ENCODE measurements around the gene GUK1. TPM values are rescaled to one million over a fixed set of nuclear protein-coding genes. Genes with fewer than 3 reads are reported as not detected.
"Not testable (repeated sequence)": the region's sequence is repeated elsewhere in the genome, so short reads cannot be mapped to it uniquely, and the experiment has no call there.

GUK1 gene
- total RNA-seq, 2 experiments from 2014 or later, result 294 to 304 TPM

DNA sequence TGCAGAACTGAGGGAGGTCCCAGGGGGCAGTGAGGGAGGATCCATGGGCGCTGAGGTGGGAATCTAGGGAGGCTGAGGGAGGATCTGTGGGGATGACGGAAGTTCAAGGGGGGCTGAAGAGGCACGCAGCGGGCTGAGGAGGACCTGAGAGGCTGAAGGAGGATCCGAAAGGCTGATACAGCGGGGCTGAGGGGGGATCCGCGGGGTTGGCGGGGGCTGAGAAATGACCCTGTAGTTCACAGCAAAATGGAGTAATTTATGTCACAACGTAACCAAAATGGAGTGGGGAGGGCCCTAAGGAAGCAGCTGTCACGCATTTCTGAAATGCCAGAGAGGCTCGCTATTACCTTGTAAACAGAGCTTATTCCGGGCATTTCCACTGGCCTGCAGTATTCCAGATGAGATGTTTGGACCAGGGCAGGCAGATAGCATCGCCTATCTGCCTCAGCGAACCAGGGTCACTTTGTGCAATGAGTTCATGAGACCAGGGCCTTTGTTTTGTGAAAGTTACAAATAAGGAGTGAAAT is 30.1 kb upstream of the GUK1 start:
- Mint-ChIP-seq H3K4me3 (peak overlapping the region; percentile 92), H3K4me1 (peaks cover 15% of the 10 kb centered on the region), H3K36me3 (no peaks in the 10 kb centered on the region), H3K9me3 (no peaks in the 10 kb centered on the region), H3K27me3 (no peaks in the 10 kb centered on the region), H3K27ac (peak overlapping the region; percentile 93)
- no peak for DNase-seq

GRCh38 chr1:228110556-228110955 is 29.5 kb upstream of the GUK1 start:
- H3K4me3 Mint-ChIP-seq, result no peak overlapping the region
- peaks cover 15% of the 10 kb centered on the region for H3K4me1 Mint-ChIP-seq
- DNase-seq, result no peak
- H3K36me3 Mint-ChIP-seq, result no peaks in the 10 kb centered on the region
- H3K9me3 Mint-ChIP-seq, result no peaks in the 10 kb centered on the region
- no peak overlapping the region for H3K27ac Mint-ChIP-seq
- H3K27me3 Mint-ChIP-seq, result no peaks in the 10 kb centered on the region

DNA sequence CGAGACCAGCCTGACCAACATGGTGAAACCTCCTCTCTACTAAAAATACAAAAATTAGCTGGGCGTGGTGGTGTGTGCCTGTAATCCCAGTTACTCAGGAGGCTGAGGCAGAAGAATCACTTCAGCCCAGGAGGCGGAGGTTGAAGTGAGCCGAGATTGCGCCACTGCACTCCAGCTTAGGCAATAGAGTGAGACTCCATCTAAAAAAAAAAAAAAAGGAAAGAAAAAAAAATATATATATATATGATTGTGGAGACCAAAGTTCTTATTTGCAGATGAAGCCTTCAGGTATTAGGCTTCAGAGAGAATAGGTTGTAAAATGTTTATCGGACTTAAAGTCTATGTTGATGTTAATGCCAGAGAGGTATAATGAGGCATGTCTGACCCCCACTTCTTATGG is 28.8 kb upstream of the GUK1 start:
- H3K9me3 Mint-ChIP-seq, H3K27ac Mint-ChIP-seq, H3K4me3 Mint-ChIP-seq, H3K36me3 Mint-ChIP-seq, H3K27me3 Mint-ChIP-seq, DNase-seq: not testable (repeated sequence)
- peaks cover 15% of the 10 kb centered on the region for H3K4me1 Mint-ChIP-seq

GRCh38 chr1:228112167-228112566 is 27.9 kb upstream of the GUK1 start:
- Mint-ChIP-seq H3K27me3 (no peaks in the 10 kb centered on the region), H3K36me3 (peaks cover 3% of the 10 kb centered on the region), H3K4me1 (peaks cover 15% of the 10 kb centered on the region), H3K4me3 (no peak overlapping the region), H3K27ac (no peak overlapping the region), H3K9me3 (no peaks in the 10 kb centered on the region)
- DNase-seq, result no peak

DNA sequence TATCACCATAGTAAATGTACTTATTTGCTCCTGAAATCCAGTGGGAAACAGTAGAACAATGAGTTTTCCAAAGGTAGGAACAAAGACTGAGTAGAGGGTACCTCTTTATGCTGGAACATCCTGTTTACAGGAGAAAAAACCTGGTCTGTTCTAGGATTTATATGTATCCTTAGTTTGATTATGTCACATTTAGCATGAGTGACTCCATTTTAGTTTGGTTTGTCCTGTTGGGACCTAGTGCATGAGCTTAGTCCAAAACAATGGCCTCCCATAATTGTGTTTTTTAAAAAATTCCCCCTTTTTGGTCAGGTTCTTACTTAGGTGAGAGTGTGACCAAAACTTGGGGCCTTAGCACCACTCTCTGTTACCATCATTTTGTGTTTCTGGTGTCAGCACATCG is 27.5 kb upstream of the GUK1 start:
- H3K4me3 Mint-ChIP-seq, result no peak overlapping the region

GRCh38 chr1:228114827-228115226 is 25.3 kb upstream of the GUK1 start:
- Mint-ChIP-seq H3K4me1 (peaks cover 5% of the 10 kb centered on the region), H3K9me3 (peaks cover 6% of the 10 kb centered on the region), H3K27ac (no peak overlapping the region), H3K27me3 (no peaks in the 10 kb centered on the region), H3K4me3 (no peak overlapping the region), H3K36me3 (peaks cover 7% of the 10 kb centered on the region)
- DNase-seq, result no peak

More for the DNA sequence above, 27.5 kb upstream of the GUK1 start:
- peaks cover 3% of the 10 kb centered on the region for H3K36me3 Mint-ChIP-seq
- H3K27ac Mint-ChIP-seq, result no peak overlapping the region
- H3K27me3 Mint-ChIP-seq, result no peaks in the 10 kb centered on the region
- peaks cover 15% of the 10 kb centered on the region for H3K4me1 Mint-ChIP-seq
- H3K9me3 Mint-ChIP-seq, result peaks cover 2% of the 10 kb centered on the region
- no peak for DNase-seq

DNA sequence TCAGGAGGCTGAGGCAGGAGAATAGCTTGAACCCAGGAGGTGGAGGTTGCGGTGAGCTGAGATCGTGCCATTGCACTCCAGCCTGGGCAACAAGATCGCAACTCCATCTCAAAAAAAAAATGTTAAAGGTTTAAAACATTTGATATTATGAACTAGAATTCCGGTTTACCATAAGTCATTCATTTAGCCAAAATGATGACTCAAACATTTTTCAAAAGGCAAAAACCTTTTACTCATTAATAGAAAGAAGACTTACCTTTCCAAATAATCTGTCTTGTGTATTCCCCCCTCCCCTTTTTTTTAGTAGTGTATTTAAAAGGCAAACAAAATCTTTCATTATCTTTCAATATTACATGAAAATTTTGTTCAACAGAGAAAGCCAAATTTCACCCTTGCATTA is 22.7 kb upstream of the GUK1 start:
- H3K36me3 Mint-ChIP-seq, result peaks cover 7% of the 10 kb centered on the region
- H3K4me1 Mint-ChIP-seq, result peaks cover 7% of the 10 kb centered on the region
- no peaks in the 10 kb centered on the region for H3K27me3 Mint-ChIP-seq
- no peak overlapping the region for H3K4me3 Mint-ChIP-seq
- H3K9me3 Mint-ChIP-seq, result peaks cover 6% of the 10 kb centered on the region
- DNase-seq, result no peak
- H3K27ac Mint-ChIP-seq, result no peak overlapping the region

GRCh38 chr1:228118040-228118439 is 22.0 kb upstream of the GUK1 start:
- H3K4me1 Mint-ChIP-seq, result peaks cover 7% of the 10 kb centered on the region
- H3K36me3 Mint-ChIP-seq, result peaks cover 7% of the 10 kb centered on the region
- H3K4me3 Mint-ChIP-seq, result no peak overlapping the region
- H3K9me3 Mint-ChIP-seq, result peaks cover 6% of the 10 kb centered on the region
- no peaks in the 10 kb centered on the region for H3K27me3 Mint-ChIP-seq
- no peak for DNase-seq
- H3K27ac Mint-ChIP-seq, result no peak overlapping the region

GRCh38 chr1:228120351-228120750 is 19.7 kb upstream of the GUK1 start:
- Mint-ChIP-seq H3K9me3 (peaks cover 6% of the 10 kb centered on the region), H3K27ac (no peak overlapping the region), H3K27me3 (no peaks in the 10 kb centered on the region), H3K36me3 (peaks cover 7% of the 10 kb centered on the region), H3K4me3 (peak overlapping the region; percentile 53), H3K4me1 (peaks cover 7% of the 10 kb centered on the region)
- no peak for DNase-seq

- Mint-ChIP-seq H3K4me1 (peaks cover 7% of the 10 kb centered on the region), H3K36me3 (peaks cover 7% of the 10 kb centered on the region), H3K27me3 (no peaks in the 10 kb centered on the region), H3K4me3 (peak overlapping the region; percentile 53), H3K27ac (peak overlapping the region; percentile 65), H3K9me3 (peaks cover 6% of the 10 kb centered on the region)
- no peak for DNase-seq
Measured at GRCh38 chr1:228120857-228121489, 19.1 kb upstream of the GUK1 start.

- Mint-ChIP-seq H3K9me3 (peaks cover 3% of the 10 kb centered on the region), H3K36me3 (peaks cover 3% of the 10 kb centered on the region), H3K27ac (no peak overlapping the region), H3K4me3 (no peak overlapping the region), H3K27me3 (peaks cover 3% of the 10 kb centered on the region), H3K4me1 (peaks cover 7% of the 10 kb centered on the region)
- DNase-seq, result no peak
Measured at GRCh38 chr1:228122921-228123441, 17.1 kb upstream of the GUK1 start.

DNA sequence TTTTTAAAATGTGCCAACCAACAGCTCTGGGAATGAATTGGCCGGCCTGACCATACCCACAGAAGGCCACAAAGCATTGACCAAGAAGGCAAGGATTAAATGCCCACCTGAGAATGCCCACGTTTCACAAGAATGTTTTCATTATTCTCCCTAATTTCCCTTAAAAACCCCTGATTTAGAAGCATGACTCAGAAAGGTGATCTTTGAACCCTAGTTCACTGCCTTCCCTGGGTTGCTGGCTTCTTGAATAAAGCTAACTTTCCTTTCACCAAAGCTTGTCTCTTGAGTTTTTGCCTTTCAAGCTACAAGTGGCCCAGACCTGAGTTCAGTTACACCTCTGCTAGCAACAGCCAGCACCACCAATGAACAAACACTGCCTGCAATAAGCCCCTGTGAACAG is 16.6 kb upstream of the GUK1 start:
- Mint-ChIP-seq H3K27ac (no peak overlapping the region), H3K4me3 (no peak overlapping the region), H3K27me3 (peaks cover 8% of the 10 kb centered on the region), H3K9me3 (no peaks in the 10 kb centered on the region), H3K36me3 (no peaks in the 10 kb centered on the region), H3K4me1 (peaks cover 7% of the 10 kb centered on the region)
- DNase-seq, result no peak

DNA sequence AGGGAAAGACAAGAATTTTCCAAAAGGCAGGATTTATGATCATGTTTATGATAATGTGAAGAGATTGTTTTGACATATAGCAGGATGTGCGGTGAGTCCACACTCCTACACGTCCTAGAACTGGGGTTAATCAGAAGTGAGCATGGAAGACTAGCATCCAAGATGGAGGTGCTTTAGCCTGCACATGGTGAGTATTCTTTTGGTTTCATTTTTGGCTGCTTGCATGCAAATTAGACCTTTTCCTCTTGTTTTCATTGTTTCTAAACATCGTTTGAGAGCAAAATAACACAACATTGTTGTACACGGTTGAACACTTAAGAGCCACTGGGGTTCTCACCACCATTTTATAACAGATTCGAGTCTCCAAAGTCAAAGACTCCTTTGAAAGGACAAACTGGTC is 14.9 kb upstream of the GUK1 start:
- DNase-seq, result no peak
- peaks cover 14% of the 10 kb centered on the region for H3K27me3 Mint-ChIP-seq
- H3K36me3 Mint-ChIP-seq, result no peaks in the 10 kb centered on the region
- no peak overlapping the region for H3K27ac Mint-ChIP-seq
- no peak overlapping the region for H3K4me3 Mint-ChIP-seq
- peaks cover 7% of the 10 kb centered on the region for H3K4me1 Mint-ChIP-seq
- H3K9me3 Mint-ChIP-seq, result no peaks in the 10 kb centered on the region

DNA sequence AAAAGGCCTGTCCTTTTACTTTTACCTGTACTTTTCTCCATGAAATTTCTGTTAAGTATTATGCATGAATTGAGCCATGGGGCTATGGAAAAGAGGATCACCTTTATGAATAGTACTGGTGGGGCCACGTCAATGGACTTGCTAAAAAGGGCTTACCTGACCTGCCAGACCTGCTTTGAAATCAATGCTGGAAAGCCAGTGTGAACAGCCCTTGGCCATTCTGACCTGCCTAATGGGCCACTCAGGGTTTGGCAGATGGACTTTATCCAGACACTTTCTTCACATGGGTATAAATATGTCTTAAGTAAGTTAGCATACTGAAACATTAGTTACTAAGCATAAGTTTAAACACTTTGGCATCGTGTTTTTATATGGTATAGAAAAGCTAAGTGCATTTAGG is 8.3 kb upstream of the GUK1 start:
- Mint-ChIP-seq H3K36me3 (no peaks in the 10 kb centered on the region), H3K4me3 (no peak overlapping the region), H3K27me3 (peaks cover 21% of the 10 kb centered on the region), H3K9me3 (no peaks in the 10 kb centered on the region), H3K4me1 (peaks cover 6% of the 10 kb centered on the region), H3K27ac (no peak overlapping the region)
- DNase-seq, result no peak

GRCh38 chr1:228134591-228134990 is 5.5 kb upstream of the GUK1 start:
- Mint-ChIP-seq H3K4me3 (no peak overlapping the region), H3K27ac (no peak overlapping the region), H3K4me1 (peaks cover 7% of the 10 kb centered on the region), H3K27me3 (peaks cover 12% of the 10 kb centered on the region), H3K36me3 (no peaks in the 10 kb centered on the region), H3K9me3 (no peaks in the 10 kb centered on the region)
- no peak for DNase-seq

DNA sequence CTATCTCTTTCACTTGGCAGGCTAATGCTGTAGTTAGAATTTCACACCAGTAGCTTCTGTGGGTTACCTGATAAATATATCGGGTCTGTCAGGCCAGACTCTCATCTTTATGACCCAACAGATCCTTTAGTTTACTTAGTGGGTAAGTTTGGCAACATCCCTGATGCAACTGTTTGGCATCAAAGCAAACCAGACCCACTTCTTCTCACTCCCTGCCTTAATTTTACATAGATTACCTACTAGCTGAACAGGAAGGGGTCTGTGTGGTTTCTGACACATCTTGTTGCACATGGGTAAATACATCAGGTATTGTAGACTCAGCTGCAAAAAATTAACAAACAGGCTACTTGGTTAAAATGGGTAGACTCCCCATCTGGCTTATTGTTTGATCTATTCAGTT is 3.2 kb upstream of the GUK1 start:
- H3K36me3 Mint-ChIP-seq, result peaks cover 14% of the 10 kb centered on the region
- H3K4me1 Mint-ChIP-seq, result peaks cover 5% of the 10 kb centered on the region
- H3K9me3 Mint-ChIP-seq, result no peaks in the 10 kb centered on the region
- H3K27ac Mint-ChIP-seq, result no peak overlapping the region
- no peaks in the 10 kb centered on the region for H3K27me3 Mint-ChIP-seq
- H3K4me3 Mint-ChIP-seq, result no peak overlapping the region
- no peak for DNase-seq

Data from activated naive CD8-positive, alpha-beta T cell treated with anti-CD3 and anti-CD28 coated beads for 36 hours (primary cell).